ENCODE data around the gene HTD2. TPM values are rescaled to one million over a fixed set of nuclear protein-coding genes. Genes with fewer than 3 reads are reported as not detected.
"Not testable (repeated sequence)": the region's sequence is repeated elsewhere in the genome, so short reads cannot be mapped to it uniquely, and the experiment has no call there.

The HTD2 gene
- total and polyA plus RNA-seq, 2 experiments from 2014 or later = 9.9 to 26.0 TPM

DNA sequence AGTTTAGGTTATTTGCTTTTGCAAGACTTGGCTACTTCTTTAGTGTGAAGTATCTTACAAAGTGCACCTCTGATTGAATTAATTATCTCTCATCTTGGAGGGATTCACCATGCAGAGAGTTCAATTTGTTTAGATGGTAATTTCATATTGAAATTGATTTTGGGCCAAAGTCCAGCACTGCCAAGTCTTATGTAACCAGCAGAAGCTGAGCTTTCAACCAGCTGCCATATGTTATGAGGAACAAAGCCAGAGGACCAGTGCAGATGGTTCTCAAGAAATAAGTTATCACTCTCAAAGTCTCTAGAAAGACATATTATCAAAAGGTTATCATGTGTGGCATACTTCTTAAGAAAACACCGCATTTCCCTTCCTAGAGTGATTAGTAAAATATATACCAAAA lies 39.7 kb upstream of the HTD2 start:
- no peak overlapping the region for H3K27ac ChIP-seq
- H3K4me3 ChIP-seq = no peak overlapping the region
- no peak for DNase-seq (ENCODE audit: low read depth in 1 of 2, low spot score in 1 of 2)
- H3K36me3 ChIP-seq = peaks cover 21% of the 10 kb centered on the region
- no peak for TF ChIP-seq CTCF (IDR thresholded peaks at IDR 0.05; ENCODE audit: low read depth, low read length)
- H3K4me1 ChIP-seq (ENCODE audit: low read depth) = no peaks in the 10 kb centered on the region
- no peaks in the 10 kb centered on the region for H3K9me3 ChIP-seq (ENCODE audit: low read depth)
- no peaks in the 10 kb centered on the region for H3K27me3 ChIP-seq

DNA sequence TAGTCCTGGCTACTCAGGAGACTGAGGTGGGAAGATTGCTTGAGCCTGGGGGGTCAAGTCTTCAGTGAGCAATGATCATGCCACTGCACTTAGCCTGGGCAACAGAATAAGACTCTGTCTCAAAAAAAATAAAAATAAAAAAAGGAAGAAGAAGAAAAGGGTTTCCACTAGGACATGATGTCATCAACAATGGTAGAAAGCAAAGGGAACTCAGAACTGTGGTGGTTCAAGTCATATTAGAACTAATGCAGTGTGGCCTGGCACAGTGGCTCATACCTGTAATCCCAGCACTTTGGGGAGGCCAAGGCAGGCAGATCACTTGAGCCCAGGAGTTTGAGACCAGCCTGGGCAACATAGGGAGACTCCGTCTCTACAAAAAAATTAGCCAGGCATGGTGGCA lies 38.8 kb upstream of the HTD2 start:
- peaks cover 21% of the 10 kb centered on the region for H3K36me3 ChIP-seq
- DNase-seq (ENCODE audit: low read depth in 1 of 2, low spot score in 1 of 2); H3K4me3 ChIP-seq; H3K27me3 ChIP-seq; H3K9me3 ChIP-seq (ENCODE audit: low read depth); H3K4me1 ChIP-seq (ENCODE audit: low read depth); H3K27ac ChIP-seq: not testable (repeated sequence)

DNA sequence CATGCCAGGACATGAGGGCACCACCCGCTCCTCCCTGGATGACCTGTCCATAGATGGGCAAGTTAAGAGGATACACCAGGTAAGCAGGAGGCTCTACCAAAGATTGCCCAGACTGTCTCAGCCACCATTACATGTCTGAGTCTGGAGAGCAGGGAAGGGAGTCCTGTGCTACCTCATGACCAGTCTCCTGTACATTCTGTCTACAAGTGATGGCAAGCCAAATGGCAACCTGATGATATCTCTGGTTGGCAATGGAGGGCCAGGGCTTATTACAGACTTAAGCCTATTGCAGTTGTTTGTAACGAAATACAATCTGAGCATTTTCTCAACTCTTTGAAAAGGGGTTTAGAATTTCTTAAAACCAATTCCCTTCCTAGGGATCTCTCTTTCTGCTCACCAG lies 37.0 kb upstream of the HTD2 start:
- Histone ChIP-seq H3K27ac (no peak overlapping the region), H3K27me3 (no peaks in the 10 kb centered on the region), H3K4me1 (ENCODE audit: low read depth) (no peaks in the 10 kb centered on the region), H3K36me3 (peaks cover 22% of the 10 kb centered on the region), H3K9me3 (ENCODE audit: low read depth) (no peaks in the 10 kb centered on the region), H3K4me3 (no peak overlapping the region)
- no peak for DNase-seq (ENCODE audit: low read depth in 1 of 2, low spot score in 1 of 2)
- no peak for TF ChIP-seq CTCF (IDR thresholded peaks at IDR 0.05; ENCODE audit: low read depth, low read length)

GRCh38 chr3:58270485-58270884 lies 35.8 kb upstream of the HTD2 start:
- H3K27ac ChIP-seq = no peak overlapping the region

GRCh38 chr3:58271901-58272501 lies 34.3 kb upstream of the HTD2 start:
- Histone ChIP-seq H3K9me3 (ENCODE audit: low read depth) (no peaks in the 10 kb centered on the region), H3K36me3 (peaks cover 20% of the 10 kb centered on the region), H3K4me3 (no peak overlapping the region), H3K4me1 (ENCODE audit: low read depth) (no peaks in the 10 kb centered on the region), H3K27me3 (no peaks in the 10 kb centered on the region), H3K27ac (no peak overlapping the region)
- TF ChIP-seq CTCF (IDR thresholded peaks at IDR 0.05; ENCODE audit: low read depth, low read length) = no peak
- peak in 1 of 2 donors; percentile 93 for DNase-seq (ENCODE audit: low read depth in 1 of 2, low spot score in 1 of 2)

More at GRCh38 chr3:58270485-58270884, 35.8 kb upstream of the HTD2 start:
- Histone ChIP-seq H3K9me3 (ENCODE audit: low read depth) (no peaks in the 10 kb centered on the region), H3K4me3 (no peak overlapping the region), H3K36me3 (peaks cover 23% of the 10 kb centered on the region), H3K27me3 (no peaks in the 10 kb centered on the region), H3K4me1 (ENCODE audit: low read depth) (no peaks in the 10 kb centered on the region)
- TF ChIP-seq CTCF (IDR thresholded peaks at IDR 0.05; ENCODE audit: low read depth, low read length) = no peak
- DNase-seq (ENCODE audit: low read depth in 1 of 2, low spot score in 1 of 2) = no peak

GRCh38 chr3:58272891-58273290 lies 33.4 kb upstream of the HTD2 start:
- Histone ChIP-seq H3K27ac (no peak overlapping the region), H3K9me3 (ENCODE audit: low read depth) (no peaks in the 10 kb centered on the region), H3K4me3 (no peak overlapping the region), H3K36me3 (peaks cover 15% of the 10 kb centered on the region), H3K27me3 (no peaks in the 10 kb centered on the region), H3K4me1 (ENCODE audit: low read depth) (no peaks in the 10 kb centered on the region)
- no peak for TF ChIP-seq CTCF (IDR thresholded peaks at IDR 0.05; ENCODE audit: low read depth, low read length)
- peak in 1 of 2 donors; percentile 31 for DNase-seq (ENCODE audit: low read depth in 1 of 2, low spot score in 1 of 2)

GRCh38 chr3:58273362-58273761 lies 33.0 kb upstream of the HTD2 start:
- not testable (repeated sequence) for DNase-seq (ENCODE audit: low read depth in 1 of 2, low spot score in 1 of 2); H3K9me3 ChIP-seq (ENCODE audit: low read depth); H3K4me1 ChIP-seq (ENCODE audit: low read depth)

More at GRCh38 chr3:58273362-58273761, 33.0 kb upstream of the HTD2 start:
- H3K27me3 ChIP-seq, H3K4me3 ChIP-seq, H3K27ac ChIP-seq: not testable (repeated sequence)
- peaks cover 14% of the 10 kb centered on the region for H3K36me3 ChIP-seq

Measured in cardiac muscle cell (in vitro differentiated cells and primary cell).